Kidney (tissue), 14 donors: ENCODE measurements around the gene KCNE4. TPM values are rescaled to one million over a fixed set of nuclear protein-coding genes. Genes with fewer than 3 reads are reported as not detected.

Experiments used
- DNase-seq, 5 donors: peaks; one replicate each; pipeline ENCODE4 v3.0.0-alpha.2; 2013 to 2020
- FAIRE-seq: peaks from 2 replicates; lab custom pipeline; 2012; peaks lifted over from hg19 to GRCh38; lab: Jason Lieb, UNC
- H3K27ac ChIP-seq, 2 donors: one replicate each; pipeline ENCODE4 v1.7.0; 2013; ENCODE audit warnings: low read depth in 2 of 2, low read length in 2 of 2, inconsistent platforms in 1 of 2
- H3K27me3 ChIP-seq: one replicate; pipeline ENCODE4 v1.7.1; 2013; ENCODE audit warnings: low read length, inconsistent platforms; ENCODE audit not compliant: control insufficient read depth, insufficient read depth
- H3K36me3 ChIP-seq, 3 donors: one replicate each; pipeline versions ENCODE4 v1.7.0 to v1.7.1; 2013; ENCODE audit warnings: low read length in 3 of 3, control low read depth in 1 of 3, inconsistent platforms in 1 of 3; ENCODE audit not compliant: insufficient read depth in 3 of 3, control insufficient read depth in 2 of 3
- H3K4me1 ChIP-seq, 3 donors: one replicate each; pipeline versions ENCODE4 v1.7.0 to v1.7.1; 2013; ENCODE audit warnings: low read length in 3 of 3, inconsistent platforms in 1 of 3, low read depth in 1 of 3; ENCODE audit not compliant: control insufficient read depth in 2 of 3, insufficient read depth in 2 of 3
- H3K4me3 ChIP-seq, 3 donors: one replicate each; pipeline versions ENCODE4 v1.7.0 to v1.8.1; 2013; ENCODE audit warnings: low read length in 3 of 3, control low read depth in 1 of 3, inconsistent platforms in 1 of 3
- H3K9ac ChIP-seq, 3 donors: one replicate each; pipeline versions ENCODE4 v1.7.0 to v1.7.1; 2013; ENCODE audit warnings: low read length in 3 of 3, control low read depth in 1 of 3, inconsistent platforms in 1 of 3
- H3K9me3 ChIP-seq, 3 donors: one replicate each; pipeline versions ENCODE4 v1.7.0 to v1.7.1; 2013; ENCODE audit warnings: low read length in 3 of 3, control low read depth in 1 of 3, inconsistent platforms in 1 of 3; ENCODE audit not compliant: control insufficient read depth in 2 of 3, insufficient read depth in 1 of 3
- CTCF ChIP-seq: IDR thresholded peaks from 3 replicates; pipeline ENCODE4 v1.5.1; 2012; ENCODE audit warnings: mild to moderate bottlenecking, moderate library complexity, borderline replicate concordance; ENCODE audit not compliant: insufficient read depth; ENCODE audit errors: extremely low read depth
- intact Hi-C: fragments of 100-400 bp; cut with DNase I; formaldehyde crosslinking; loops from one replicate; pipeline ENCODE4 v1.11.1; 2022
- polyA plus RNA-seq: library from polyadenylated mRNA; stranded (reverse); fragments of 350-450 nt; fragmentation: Illumina TruSeq; extraction: RNeasy Lipid Tissue Mini Kit (QIAGEN cat#74804); gene quantifications from one replicate; pipeline ENCODE4 v1.2.3, GENCODE V29; 2014; ENCODE audit warnings: low read depth, low replicate concordance; ENCODE audit not compliant: insufficient read depth
- total RNA-seq: library from RNA; stranded (reverse); fragmentation: NEBNext Ultra II Directional; extraction: Animal tissue kit (Norgen Biotek cat#: 25700); gene quantifications from one replicate; pipeline ENCODE4 v1.2.1, GENCODE V29; 2021
- donor health status: control.
- donor health status: control.
- donor health status: control.
- donor health status: control.
- donor health status: control.
- donor health status: DM: yes; HTN: yes; CAD: no.
- donor health status: Normal renal cell carcinoma (clear cell type).

KCNE4 gene
- total and polyA plus RNA-seq, 2 donors from 2014 or later = 4.0 to 4.2 TPM

GRCh38 chr2:223082706-223083105 is 30.7 kb downstream of the KCNE4 start:
- no peaks in the 10 kb centered on the region for H3K27me3 ChIP-seq
- FAIRE-seq (no peak), DNase-seq (no peak)
- TF ChIP-seq CTCF = no peak
- no peaks in the 10 kb centered on the region for H3K9me3 ChIP-seq
- H3K9ac ChIP-seq = no peak overlapping the region
- H3K4me3 ChIP-seq = no peak overlapping the region
- H3K36me3 ChIP-seq = no peaks in the 10 kb centered on the region
- no peak overlapping the region for H3K27ac ChIP-seq
- intact Hi-C loops = no loop called here
- no peaks in the 10 kb centered on the region for H3K4me1 ChIP-seq

GRCh38 chr2:223083402-223084070 is 31.5 kb downstream of the KCNE4 start:
- H3K27me3 ChIP-seq = no peaks in the 10 kb centered on the region
- no peak for FAIRE-seq

GRCh38 chr2:223084873-223085272 is 32.9 kb downstream of the KCNE4 start:
- H3K27me3 ChIP-seq = no peaks in the 10 kb centered on the region
- H3K9ac ChIP-seq = no peak overlapping the region
- no peak for FAIRE-seq
- no peaks in the 10 kb centered on the region for H3K4me1 ChIP-seq
- no peak for TF ChIP-seq CTCF
- H3K36me3 ChIP-seq = no peaks in the 10 kb centered on the region
- H3K9me3 ChIP-seq = no peaks in the 10 kb centered on the region
- intact Hi-C loops = no loop called here
- DNase-seq = no peak
- no peak overlapping the region for H3K27ac ChIP-seq
- H3K4me3 ChIP-seq = no peak overlapping the region

More at GRCh38 chr2:223083402-223084070, 31.5 kb downstream of the KCNE4 start:
- H3K27ac ChIP-seq = no peak overlapping the region
- no peaks in the 10 kb centered on the region for H3K36me3 ChIP-seq
- no peak for TF ChIP-seq CTCF
- no peaks in the 10 kb centered on the region for H3K4me1 ChIP-seq
- intact Hi-C loops = no loop called here
- H3K4me3 ChIP-seq = no peak overlapping the region
- no peak overlapping the region for H3K9ac ChIP-seq
- no peak for DNase-seq
- no peaks in the 10 kb centered on the region for H3K9me3 ChIP-seq
